Ectodermal cell (in vitro differentiated cells): ENCODE measurements around the gene TTLL7.
A peak's percentile ranks its signal among the peaks of the same experiment; 100 is the strongest.

Experiments
- H3K27ac ChIP-seq: 2 replicates; pipeline ENCODE4 v1.7.0; 2013; ENCODE audit warnings: mild to moderate bottlenecking, low read depth, low read length; ENCODE audit not compliant: insufficient read depth, poor library complexity, severe bottlenecking
- H3K27me3 ChIP-seq: 2 replicates; pipeline ENCODE4 v1.7.0; 2013; ENCODE audit warnings: mild to moderate bottlenecking, low read length; ENCODE audit not compliant: insufficient read depth, control insufficient read depth, poor library complexity, severe bottlenecking
- H3K36me3 ChIP-seq: one replicate; pipeline ENCODE4 v1.7.0; 2013; ENCODE audit warnings: low read length; ENCODE audit not compliant: control insufficient read depth, insufficient read depth
- H3K4me1 ChIP-seq: one replicate; pipeline ENCODE4 v1.7.0; 2013; ENCODE audit warnings: low read length; ENCODE audit not compliant: control insufficient read depth, insufficient read depth
- H3K4me3 ChIP-seq: 2 replicates; pipeline ENCODE4 v1.7.0; 2013; ENCODE audit warnings: low read depth, low read length, control low read depth; ENCODE audit not compliant: insufficient read depth
- H3K9me3 ChIP-seq: 2 replicates; pipeline ENCODE4 v1.7.0; 2013; ENCODE audit warnings: mild to moderate bottlenecking, low read length, moderate library complexity; ENCODE audit not compliant: control insufficient read depth
- WGBS, 2 experiments: methylation state at CpG; one replicate each; pipeline ENCODE4 v1.1.7; 2013; ENCODE audit warnings: missing lambda C conversion rate in 2 of 2; 5-methylcytosine and 5-hydroxymethylcytosine counted together

TTLL7 gene

DNA sequence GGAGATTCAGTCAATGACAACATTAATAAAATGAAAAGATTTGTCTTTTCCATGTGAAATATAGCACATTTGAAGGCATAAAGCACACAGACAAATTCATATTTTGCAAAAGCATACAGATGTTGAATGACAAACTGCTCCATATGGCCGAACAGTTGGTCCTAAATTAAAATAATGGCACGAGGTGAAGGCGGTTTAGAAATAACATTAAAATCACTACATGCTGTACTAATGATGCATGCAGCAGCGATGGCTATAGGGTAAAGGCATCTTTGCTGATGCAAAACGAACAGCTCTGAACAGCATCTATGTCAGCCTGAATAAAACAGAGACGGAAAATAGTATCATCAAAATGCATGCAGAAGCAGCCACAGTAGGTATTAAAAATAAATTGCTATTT, 102.6 kb downstream of the TTLL7 start:
- H3K36me3 ChIP-seq = no peaks in the 10 kb centered on the region
- H3K4me1 ChIP-seq = no peaks in the 10 kb centered on the region
- H3K27ac ChIP-seq = no peak overlapping the region
- no peaks in the 10 kb centered on the region for H3K27me3 ChIP-seq
- WGBS, 2 experiments = 90 to 97% methylated on average over 6 of the region's 6 CpGs
- no peak overlapping the region for H3K4me3 ChIP-seq
- H3K9me3 ChIP-seq = no peaks in the 10 kb centered on the region

DNA sequence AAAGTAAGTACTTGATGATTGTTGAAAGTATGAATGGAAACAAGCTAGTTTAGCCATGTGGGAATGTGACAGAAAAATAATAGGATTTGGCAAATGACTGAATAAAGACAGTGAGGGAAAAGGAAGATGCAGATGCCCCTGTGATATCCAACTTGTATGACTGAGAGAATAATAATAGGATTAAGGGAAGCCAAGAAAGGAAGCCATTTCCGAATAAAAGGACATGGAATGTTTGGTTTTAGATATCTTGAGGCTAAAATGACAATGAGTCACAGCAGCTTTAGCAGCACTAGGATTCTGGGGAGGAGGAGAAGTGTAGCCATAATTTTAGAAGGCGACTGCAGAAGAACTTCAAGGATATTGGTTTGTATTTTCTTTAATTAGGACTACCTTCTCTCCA, 109.2 kb downstream of the TTLL7 start:
- Histone ChIP-seq H3K27me3 (no peaks in the 10 kb centered on the region), H3K4me1 (no peaks in the 10 kb centered on the region), H3K36me3 (no peaks in the 10 kb centered on the region), H3K4me3 (no peak overlapping the region), H3K9me3 (no peaks in the 10 kb centered on the region), H3K27ac (no peak overlapping the region)
- 67 to 74% methylated on average over 2 of the region's 2 CpGs for WGBS, 2 experiments

DNA sequence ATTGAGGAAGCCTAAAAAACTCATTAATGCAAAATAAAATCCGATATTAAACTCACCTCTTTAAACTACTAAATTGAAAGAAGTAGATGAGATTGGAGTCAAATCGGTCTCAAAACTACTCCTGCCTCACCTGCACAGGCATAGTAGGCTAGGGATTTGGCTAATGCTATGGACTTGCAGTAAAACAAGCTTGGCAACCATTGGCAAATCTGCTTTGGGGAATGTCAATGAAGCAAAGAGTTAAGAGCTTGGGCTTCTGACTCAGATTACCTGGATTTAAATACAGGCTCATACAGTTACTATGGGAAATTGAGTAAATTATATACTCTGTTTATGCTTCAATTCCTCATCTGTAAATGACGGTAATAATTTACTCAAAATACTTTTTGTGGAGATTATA, 111.4 kb downstream of the TTLL7 start:
- H3K9me3 ChIP-seq = no peaks in the 10 kb centered on the region
- H3K4me3 ChIP-seq = no peak overlapping the region
- no peaks in the 10 kb centered on the region for H3K36me3 ChIP-seq
- H3K27ac ChIP-seq = no peak overlapping the region
- WGBS, 2 experiments = 63 to 100% methylated on average over 1 to 2 of the region's 3 CpGs
- no peaks in the 10 kb centered on the region for H3K27me3 ChIP-seq
- H3K4me1 ChIP-seq = no peaks in the 10 kb centered on the region

DNA sequence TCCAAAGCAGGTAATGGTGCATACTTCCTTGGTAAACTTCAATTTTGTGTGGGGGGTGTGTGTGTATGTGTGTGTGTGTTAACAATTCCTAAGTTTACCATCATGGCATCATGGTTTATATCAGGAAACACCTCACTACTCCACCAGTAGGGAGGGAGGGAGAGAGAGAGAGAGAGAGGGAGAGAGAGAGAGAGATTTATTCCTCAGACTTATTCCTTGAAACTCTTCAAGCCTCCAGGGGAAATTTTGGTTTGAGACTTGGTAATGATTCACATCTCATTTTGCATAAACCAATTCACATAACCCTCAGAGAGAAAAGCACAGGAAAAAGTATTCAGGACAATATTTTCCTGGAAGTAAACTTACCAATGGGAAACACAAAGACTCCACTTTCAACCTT, 115.0 kb downstream of the TTLL7 start:
- Histone ChIP-seq H3K4me3 (no peak overlapping the region), H3K36me3 (no peaks in the 10 kb centered on the region), H3K27ac (no peak overlapping the region), H3K27me3 (no peaks in the 10 kb centered on the region), H3K9me3 (no peaks in the 10 kb centered on the region), H3K4me1 (no peaks in the 10 kb centered on the region)

DNA sequence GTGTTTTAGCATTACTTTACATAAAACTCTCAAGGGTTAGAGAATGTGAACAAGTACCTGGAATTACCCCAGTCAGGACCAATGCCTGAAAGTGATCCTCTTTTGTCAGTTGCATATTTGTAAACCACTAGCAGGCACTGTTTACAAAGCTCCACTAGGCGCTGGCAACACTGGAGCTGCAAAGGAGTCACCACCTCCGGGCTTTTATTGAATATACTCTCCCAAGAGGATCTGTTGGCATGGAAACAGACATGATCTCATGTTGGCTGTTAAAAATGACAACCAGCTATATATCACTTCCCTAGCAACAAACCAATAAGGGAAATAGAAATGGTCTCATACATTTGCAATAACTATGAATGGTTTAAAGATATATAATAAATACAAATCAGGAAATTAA, 116.0 kb downstream of the TTLL7 start:
- Histone ChIP-seq H3K27ac (no peak overlapping the region), H3K27me3 (no peaks in the 10 kb centered on the region), H3K36me3 (no peaks in the 10 kb centered on the region), H3K9me3 (no peaks in the 10 kb centered on the region), H3K4me1 (no peaks in the 10 kb centered on the region), H3K4me3 (no peak overlapping the region)
- 61 to 68% methylated on average over 2 of the region's 2 CpGs for WGBS, 2 experiments

DNA sequence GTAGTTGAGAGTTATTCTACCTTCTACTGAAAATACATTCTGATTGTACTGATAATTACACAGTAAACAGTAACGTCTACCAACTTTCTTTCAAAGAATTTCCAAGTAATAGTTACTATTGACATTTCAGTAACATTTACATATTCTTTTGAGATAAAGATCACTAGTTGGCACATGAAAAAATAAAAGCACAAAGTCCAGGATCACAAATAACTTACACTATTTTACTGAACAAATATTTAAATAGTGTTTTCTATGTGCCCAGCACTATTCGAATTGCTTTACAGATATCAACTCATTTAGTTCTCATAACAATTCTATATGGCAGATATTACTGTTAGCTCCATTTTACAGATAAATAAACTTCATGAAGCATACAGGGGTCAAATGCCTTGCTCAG, 126.4 kb downstream of the TTLL7 start:
- 93 to 97% methylated on average over 2 of the region's 2 CpGs for WGBS, 2 experiments
- Histone ChIP-seq H3K4me1 (no peaks in the 10 kb centered on the region), H3K27me3 (no peaks in the 10 kb centered on the region), H3K36me3 (no peaks in the 10 kb centered on the region), H3K27ac (no peak overlapping the region), H3K9me3 (no peaks in the 10 kb centered on the region), H3K4me3 (no peak overlapping the region)

DNA sequence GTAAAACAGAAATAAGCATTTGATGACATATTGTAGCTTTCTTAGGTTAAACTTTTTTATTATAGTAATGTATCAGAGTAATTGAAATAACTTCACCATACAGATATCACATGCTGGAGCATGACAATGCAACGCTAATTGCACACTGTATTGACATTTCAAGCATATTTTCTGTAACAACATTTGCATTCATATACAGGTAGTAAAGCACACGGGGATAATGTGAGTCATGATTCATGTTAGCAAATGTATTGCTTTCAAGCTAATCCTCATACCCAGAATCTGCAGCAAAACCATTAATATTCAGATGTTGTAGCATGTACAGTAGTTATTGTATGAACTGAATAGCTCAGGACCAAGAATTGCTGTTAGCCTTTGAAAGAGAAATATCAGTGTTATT, 133.9 kb downstream of the TTLL7 start:
- Histone ChIP-seq H3K4me3 (no peak overlapping the region), H3K4me1 (no peaks in the 10 kb centered on the region), H3K9me3 (no peaks in the 10 kb centered on the region), H3K27me3 (no peaks in the 10 kb centered on the region), H3K36me3 (no peaks in the 10 kb centered on the region), H3K27ac (no peak overlapping the region)
- 97 to 100% methylated on average over 2 of the region's 2 CpGs for WGBS, 2 experiments

DNA sequence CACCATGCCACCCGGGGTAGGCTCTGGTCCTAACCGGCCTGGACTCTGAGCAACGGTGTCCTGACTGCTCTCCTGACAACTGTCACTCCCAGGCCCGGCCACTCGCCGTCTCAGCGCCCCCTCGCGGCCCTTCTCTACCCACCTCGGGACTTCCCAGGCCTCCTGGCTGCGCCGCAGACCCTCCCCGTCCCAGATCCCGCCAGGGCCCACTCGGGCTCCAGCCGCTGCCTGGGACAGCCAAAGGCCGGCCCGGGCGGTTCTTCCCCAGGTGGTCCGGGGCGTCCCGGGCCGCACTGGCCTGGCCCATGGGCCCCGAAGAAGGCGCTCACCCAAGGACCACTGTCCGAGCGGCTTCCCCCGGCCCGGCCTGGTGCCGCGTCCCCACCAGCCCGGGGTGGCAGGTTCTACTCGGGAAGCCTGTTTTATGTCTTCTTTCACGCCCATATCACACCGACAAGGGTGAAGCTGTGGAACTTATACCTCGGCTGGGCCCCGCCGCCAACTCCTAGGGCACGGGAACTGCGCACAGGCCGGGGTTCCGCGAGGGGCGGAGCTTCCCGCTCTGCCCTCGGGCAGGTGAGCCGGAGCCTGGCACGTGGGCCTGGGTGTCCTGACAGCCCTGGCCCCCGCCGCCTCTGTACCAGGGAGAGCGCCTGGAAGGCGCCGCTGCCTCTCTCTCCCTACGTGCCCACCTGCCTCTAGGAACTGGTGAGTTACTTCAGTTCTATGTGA, 138.3 kb downstream of the TTLL7 start:
- no peaks in the 10 kb centered on the region for H3K36me3 ChIP-seq
- no peaks in the 10 kb centered on the region for H3K27me3 ChIP-seq
- no peaks in the 10 kb centered on the region for H3K4me1 ChIP-seq
- no peaks in the 10 kb centered on the region for H3K9me3 ChIP-seq
- no peak overlapping the region for H3K27ac ChIP-seq
- peak overlapping the region; percentile 19 for H3K4me3 ChIP-seq
- WGBS, 2 experiments = 69 to 74% methylated on average over 54 of the region's 54 CpGs

DNA sequence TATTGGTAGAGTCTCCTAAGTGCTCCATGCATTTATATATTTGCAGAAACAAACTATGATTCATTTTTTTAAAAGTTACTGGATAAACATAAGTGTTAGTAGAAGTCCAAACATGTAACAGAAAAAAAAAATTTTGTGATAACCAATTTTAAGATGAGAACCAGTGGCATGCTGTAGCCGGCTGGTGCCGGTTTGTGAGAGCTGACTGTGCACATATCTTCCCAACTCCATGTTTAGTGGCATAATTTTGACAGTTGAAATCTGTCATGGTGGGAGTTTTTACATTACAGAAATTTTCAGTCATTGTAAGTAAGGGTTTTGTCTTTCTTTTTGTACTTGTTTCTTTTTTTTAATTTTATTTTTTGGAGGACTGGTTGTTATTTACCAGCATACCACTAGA, 141.2 kb downstream of the TTLL7 start:
- Histone ChIP-seq H3K4me3 (no peak overlapping the region), H3K27ac (no peak overlapping the region), H3K27me3 (no peaks in the 10 kb centered on the region), H3K4me1 (no peaks in the 10 kb centered on the region), H3K36me3 (no peaks in the 10 kb centered on the region), H3K9me3 (no peaks in the 10 kb centered on the region)
- WGBS, 2 experiments = 95 to 97% methylated on average over 2 of the region's 2 CpGs

DNA sequence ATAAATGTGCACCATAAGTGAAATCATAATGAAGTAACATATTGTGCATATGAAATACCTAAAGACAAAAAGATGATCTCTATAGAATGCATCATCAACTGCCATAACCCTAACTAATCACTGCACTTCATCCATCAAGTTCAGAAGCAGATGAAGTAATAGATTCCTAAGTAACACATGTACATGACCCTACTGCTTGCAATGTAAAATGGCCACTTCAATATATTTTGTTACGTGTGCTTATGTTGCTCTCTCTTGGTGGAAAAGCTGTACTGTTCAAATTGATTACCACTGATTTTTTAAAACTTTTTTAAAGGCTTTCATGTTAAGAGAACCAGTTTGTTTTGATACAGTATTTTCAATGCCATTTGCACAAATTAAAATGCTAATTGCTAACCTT, 141.8 kb downstream of the TTLL7 start:
- 100% methylated on average over 1 of the region's 1 CpG; no CpG with 5 or more reads in 1 of the 2 experiments for WGBS, 2 experiments

DNA sequence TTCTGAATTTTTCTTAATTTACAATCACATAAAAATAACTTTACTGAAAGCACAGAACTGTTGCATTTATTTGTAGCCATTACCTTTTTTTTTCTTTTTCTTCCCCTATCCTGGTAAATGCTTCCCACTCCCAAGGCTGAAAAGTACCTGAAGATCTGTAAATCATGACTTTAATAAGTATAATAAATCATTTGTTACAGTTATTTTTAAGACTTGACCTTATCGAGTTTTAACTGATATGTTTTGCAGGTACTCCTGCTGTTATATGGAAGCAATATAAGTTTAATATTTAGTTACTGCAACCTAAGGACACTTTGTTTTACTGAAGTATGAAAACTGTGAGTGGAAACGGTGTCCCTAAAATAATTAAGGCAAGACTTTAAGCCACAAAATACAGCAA, 142.6 kb downstream of the TTLL7 start:
- no peak overlapping the region for H3K4me3 ChIP-seq
- H3K27me3 ChIP-seq = no peaks in the 10 kb centered on the region
- no peak overlapping the region for H3K27ac ChIP-seq
- H3K4me1 ChIP-seq = no peaks in the 10 kb centered on the region
- no peaks in the 10 kb centered on the region for H3K9me3 ChIP-seq
- H3K36me3 ChIP-seq = no peaks in the 10 kb centered on the region
- WGBS, 2 experiments = 89% methylated on average over 1 of the region's 2 CpGs; no CpG with 5 or more reads in 1 of the 2 experiments

More for the DNA sequence above, 141.8 kb downstream of the TTLL7 start:
- H3K27ac ChIP-seq = no peak overlapping the region
- no peaks in the 10 kb centered on the region for H3K27me3 ChIP-seq
- no peak overlapping the region for H3K4me3 ChIP-seq
- H3K9me3 ChIP-seq = no peaks in the 10 kb centered on the region
- H3K4me1 ChIP-seq = no peaks in the 10 kb centered on the region
- H3K36me3 ChIP-seq = no peaks in the 10 kb centered on the region
